Lower leg skin (tissue), 4 donors: ENCODE measurements around the gene FABP1. TPM values are rescaled to one million over a fixed set of nuclear protein-coding genes. Genes with fewer than 3 reads are reported as not detected.

Experiments used
- DNase-seq, 2 donors: peaks; one replicate each; pipeline ENCODE4 v3.0.0-alpha.2; 2019; ENCODE audit warnings: low spot score in 2 of 2
- H3K4me3 ChIP-seq: fragments of 200-600 bp; sonication (generic); 2 replicates; pipeline ENCODE4 v1.5.1; 2017; ENCODE audit warnings: mild to moderate bottlenecking, low read depth; ENCODE audit not compliant: poor library complexity, severe bottlenecking
- CTCF ChIP-seq, 3 donors: fragments of 450-650 bp; IDR thresholded peaks; one replicate each; pipeline ENCODE4 v1.5.1; 2016; ENCODE audit warnings: antibody characterized with exemption in 3 of 3, mild to moderate bottlenecking in 3 of 3, moderate library complexity in 2 of 3
- POLR2A ChIP-seq, 2 donors: fragments of 450-650 bp; IDR thresholded peaks; one replicate each; pipeline ENCODE4 v1.6.1; 2016 to 2017; ENCODE audit warnings: antibody characterized with exemption in 2 of 2, mild to moderate bottlenecking in 1 of 2, moderate library complexity in 1 of 2
- WGBS, 2 donors: methylation state at CpG; one replicate each; pipeline ENCODE4 v1.1.5; 2018; 5-methylcytosine and 5-hydroxymethylcytosine counted together
- intact Hi-C: fragments of 100-400 bp; cut with DNase I; formaldehyde crosslinking; loops from one replicate; pipeline ENCODE4 v1.15.0; 2023; ENCODE audit warnings: low total_unique reads
- total RNA-seq, 4 donors: library from RNA; depleted of rRNA; stranded (reverse); fragments of >200 nt; gene quantifications; one replicate each; pipeline ENCODE4 v1.1.0, GENCODE V29; 2016

The FABP1 gene
- total RNA-seq, 4 donors from 2014 or later, result not detected

GRCh38 chr2:88123975-88124917, 3.6 kb downstream of the FABP1 start:
- no peak overlapping the region for H3K4me3 ChIP-seq
- no peak for DNase-seq
- intact Hi-C loops, result no loop called here
- WGBS, 2 donors, result 92 to 93% methylated on average over 9 of the region's 9 CpGs
- TF ChIP-seq CTCF (IDR thresholded peaks at IDR 0.05), result no peak
- TF ChIP-seq POLR2A (IDR thresholded peaks at IDR 0.05), result no peak

DNA sequence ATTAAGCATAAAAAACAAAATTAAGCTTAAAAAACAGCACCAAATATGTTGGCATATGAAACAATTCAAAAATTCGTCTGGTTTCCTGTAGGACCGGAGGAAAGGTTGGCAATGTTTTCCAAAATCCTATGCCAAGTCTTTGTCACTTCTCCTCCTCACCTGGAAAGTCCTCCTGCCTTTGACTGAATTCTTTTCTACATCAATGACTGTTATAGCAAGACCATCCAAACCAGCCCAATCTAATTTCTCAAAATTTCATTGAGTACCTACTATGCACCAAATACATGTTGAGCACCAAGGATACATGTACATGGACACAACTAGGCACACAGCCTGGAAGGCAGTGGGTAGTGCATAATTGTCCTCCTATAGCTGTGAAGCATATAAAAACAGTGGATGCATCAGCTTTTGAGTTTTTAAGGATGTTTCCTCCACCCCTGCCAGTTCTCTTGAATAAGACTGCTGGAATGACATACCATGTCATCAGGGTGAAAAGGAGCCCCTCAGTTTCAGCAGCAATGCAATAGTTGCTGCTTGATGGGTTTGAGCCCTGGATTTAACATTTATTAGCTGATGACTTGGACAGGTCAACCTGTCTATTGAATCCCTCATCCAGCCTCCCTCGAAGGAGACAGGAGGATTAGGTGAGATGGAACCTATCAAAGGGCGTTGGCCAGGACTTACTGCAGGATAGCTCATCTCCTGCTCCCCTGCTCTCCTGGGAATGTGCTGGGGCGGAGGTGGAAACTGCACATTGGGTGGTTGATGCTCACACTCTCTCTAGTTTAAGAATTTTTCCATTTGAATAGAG, 4.5 kb downstream of the FABP1 start:
- 48 to 63% methylated on average over 5 of the region's 5 CpGs for WGBS, 2 donors
- intact Hi-C loops, result no loop called here
- DNase-seq, result no peak
- TF ChIP-seq CTCF (IDR thresholded peaks at IDR 0.05) (no peak), POLR2A (IDR thresholded peaks at IDR 0.05) (no peak)
- H3K4me3 ChIP-seq, result no peak overlapping the region

DNA sequence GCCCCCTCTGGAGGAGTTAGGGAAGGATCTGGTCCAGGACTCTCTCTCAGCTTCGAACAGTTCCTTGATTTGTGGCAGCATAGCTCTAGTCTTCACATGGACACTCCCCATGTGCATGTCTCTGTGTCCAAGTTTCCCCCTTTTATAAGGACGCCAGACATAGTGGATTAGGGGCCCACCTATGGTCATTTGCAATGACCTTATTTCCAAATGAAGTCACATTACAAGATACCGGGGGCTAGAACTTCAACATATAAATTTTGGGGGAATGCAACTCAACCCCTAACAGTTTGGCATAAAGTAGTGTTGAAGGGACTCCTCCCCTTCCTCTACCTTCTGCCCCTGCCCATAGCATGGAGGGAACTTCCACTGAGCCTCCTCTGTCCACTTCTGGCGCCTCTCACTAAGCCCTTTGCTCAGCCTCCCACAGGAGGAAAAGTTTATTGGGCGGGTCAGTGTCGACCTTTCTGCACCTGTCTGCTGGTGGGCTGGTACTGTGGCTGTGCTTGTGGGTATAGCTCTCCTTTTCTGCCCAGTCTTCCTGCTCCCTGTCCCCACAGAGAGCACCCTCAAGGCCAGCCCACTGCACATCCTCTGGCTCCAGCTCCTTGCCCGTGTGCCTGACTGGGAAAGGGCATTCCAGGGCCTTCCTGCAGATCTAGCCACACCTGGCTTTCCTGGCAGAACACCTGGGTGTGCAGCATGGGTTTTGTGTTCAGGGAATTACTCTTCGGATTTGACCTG, 5.5 kb downstream of the FABP1 start:
- peak in 1 of 2 donors; percentile 39 for DNase-seq
- intact Hi-C loops, result no loop called here
- TF ChIP-seq CTCF (IDR thresholded peaks at IDR 0.05), result no peak
- TF ChIP-seq POLR2A (IDR thresholded peaks at IDR 0.05), result no peak
- no peak overlapping the region for H3K4me3 ChIP-seq
- WGBS, 2 donors, result 82 to 86% methylated on average over 8 of the region's 8 CpGs

DNA sequence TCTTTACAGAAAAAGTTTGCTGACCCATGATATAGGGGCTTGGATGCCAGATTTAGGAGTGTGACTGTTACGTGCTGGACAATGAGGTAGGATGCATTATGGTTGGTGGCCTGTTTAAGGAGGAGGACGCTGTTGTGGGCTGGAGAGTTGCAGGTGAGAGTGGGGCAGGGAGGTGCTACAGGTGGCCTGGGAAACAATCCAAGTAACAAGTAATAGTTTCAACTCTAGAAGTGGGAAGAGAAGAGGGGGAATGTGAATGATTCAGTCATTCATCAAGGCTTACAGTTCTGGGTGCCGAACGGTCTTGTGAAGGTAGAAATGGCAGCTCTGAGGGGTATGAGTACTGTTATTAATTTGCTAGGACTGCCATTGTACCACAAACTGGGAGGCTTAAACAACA, 6.2 kb downstream of the FABP1 start:
- no peak for TF ChIP-seq POLR2A (IDR thresholded peaks at IDR 0.05)
- TF ChIP-seq CTCF (IDR thresholded peaks at IDR 0.05), result no peak
- peak in 1 of 2 donors; percentile 23 for DNase-seq
- H3K4me3 ChIP-seq, result no peak overlapping the region
- intact Hi-C loops, result no loop called here
- 92 to 94% methylated on average over 4 of the region's 4 CpGs for WGBS, 2 donors

DNA sequence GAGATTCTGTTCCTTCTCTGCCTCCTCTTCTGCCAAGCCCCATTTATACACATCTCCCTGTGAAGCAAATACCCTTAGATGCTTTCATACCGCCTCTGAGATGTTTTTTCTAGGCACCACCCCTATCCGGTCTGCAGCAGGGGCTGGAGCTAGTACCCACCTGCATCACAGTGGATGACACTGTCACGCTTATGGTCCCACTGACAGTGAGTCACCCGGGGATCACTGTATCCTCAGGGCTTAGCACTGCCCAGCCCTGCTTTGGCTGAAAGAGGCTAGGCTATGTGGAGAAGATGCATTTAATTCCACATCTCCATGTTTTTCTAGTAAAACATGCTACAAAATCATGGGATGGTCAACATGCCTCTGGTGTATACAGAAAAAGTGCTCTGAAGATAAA, 9.9 kb downstream of the FABP1 start:
- DNase-seq, result no peak
- TF ChIP-seq POLR2A (IDR thresholded peaks at IDR 0.05), result no peak
- no peak for TF ChIP-seq CTCF (IDR thresholded peaks at IDR 0.05)
- intact Hi-C loops, result no loop called here
- WGBS, 2 donors, result 77% methylated on average over 4 of the region's 4 CpGs
- H3K4me3 ChIP-seq, result no peak overlapping the region
